HG03432 (cell line): Measurements from ENCODE around the gene ADAM12.

Source experiments
- ATAC-seq: cut with Tn5 transposase; IDR thresholded peaks from one replicate; pipeline ENCODE4 v1.9.1; 2021; ENCODE audit warnings: mild to moderate bottlenecking, moderate library complexity; ENCODE audit not compliant: unreplicated experiment

ADAM12 gene

DNA sequence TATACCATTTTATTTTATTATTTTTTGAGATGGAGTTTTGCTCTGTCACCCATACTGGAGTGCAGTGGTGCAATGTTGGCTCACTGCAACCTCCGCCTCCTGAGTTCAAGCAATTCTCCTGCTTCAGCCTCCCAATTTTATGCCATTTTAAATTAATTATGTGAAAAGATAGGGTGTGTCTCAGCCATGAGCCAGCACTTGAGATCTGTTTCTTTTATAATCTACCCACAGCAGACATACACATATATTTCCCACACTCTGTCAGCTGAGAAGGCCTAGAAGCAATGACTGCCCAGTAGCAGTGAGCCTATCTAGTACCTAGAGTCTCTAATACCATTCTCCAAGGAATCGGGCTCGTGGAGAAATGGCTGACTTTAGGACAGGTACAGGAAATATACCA is 70.5 kb downstream of the ADAM12 start:
- ATAC-seq, result no peak

DNA sequence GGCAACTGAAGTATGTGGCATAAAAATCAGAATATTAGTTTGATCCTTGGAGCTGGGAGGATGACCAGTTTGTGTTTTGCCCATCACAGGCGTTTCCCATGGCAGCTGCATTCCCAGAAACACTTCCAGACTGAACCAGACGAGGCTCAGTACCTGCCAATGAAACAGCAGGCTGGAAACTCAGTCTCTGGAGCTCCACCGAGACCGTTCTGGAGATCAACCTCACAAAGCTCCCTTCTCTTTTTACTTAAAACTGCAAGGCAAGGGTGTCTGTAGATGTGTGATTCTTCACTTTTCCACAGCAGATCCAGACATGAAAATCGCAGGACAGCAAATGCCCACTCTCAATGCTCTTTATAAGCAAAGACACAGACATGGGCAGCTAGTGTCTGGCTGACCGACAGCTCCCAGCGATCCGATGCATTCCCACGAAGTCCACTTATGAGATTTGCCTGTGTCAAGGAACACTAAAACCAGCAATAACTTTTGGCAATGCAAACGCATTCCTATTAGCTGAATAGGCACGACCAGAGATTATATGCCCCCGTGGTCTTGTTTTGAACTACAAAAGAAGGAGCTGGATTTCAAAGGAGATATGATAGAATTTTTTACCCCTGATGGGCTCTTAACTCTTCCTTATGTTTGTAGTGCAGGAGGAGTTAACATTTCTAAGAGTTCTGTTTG is 72.6 kb downstream of the ADAM12 start:
- ATAC-seq, result no peak

DNA sequence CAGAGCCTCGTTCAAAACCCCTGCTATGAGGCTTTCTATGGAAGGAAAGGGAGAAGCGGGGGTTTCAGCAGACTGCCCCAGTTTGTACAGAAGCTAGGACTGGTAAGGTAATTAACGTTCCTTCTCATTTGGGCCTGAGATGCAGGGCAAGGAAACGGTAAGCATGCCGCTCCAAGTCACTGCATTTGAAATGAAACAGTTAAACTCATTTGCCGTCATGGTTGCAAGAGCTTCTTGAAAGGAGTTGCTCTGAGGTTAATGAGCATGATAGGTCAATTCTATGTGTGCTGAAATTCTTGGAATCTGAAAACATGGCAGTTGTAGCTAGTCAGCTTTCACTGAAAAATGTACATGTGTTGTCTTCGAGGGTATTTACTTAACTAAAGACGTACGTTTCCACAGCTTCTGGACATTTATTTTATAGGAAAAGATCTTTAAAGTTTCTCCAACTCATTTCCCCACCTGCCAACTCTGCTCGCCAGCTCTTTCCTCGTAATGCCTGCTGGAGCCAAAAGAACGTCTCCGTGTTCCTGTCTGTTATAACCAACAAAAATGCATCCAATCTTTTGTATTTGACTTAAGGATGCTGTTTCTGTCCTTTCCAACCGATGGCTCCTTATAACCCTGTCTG is 73.3 kb downstream of the ADAM12 start:
- ATAC-seq, result no peak

DNA sequence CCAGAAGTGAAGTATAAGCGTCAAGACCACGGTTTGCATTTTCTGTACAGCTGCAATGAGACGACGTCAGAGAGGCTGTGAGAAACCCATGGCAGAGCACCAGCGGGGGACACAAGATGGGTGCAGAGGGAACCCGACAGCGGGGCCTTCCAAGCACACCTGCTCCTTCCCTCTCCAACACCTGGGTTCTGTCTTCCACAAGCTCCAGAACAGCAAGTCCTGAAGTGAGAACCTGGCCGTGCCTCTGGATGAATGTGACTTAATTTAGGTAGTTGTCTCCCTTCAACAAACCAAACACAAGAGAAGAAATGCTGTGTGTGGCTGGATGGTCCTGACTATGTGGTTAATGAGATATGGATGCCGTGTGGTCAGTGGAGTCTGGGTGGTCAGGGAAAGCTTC is 76.1 kb downstream of the ADAM12 start:
- no peak for ATAC-seq

DNA sequence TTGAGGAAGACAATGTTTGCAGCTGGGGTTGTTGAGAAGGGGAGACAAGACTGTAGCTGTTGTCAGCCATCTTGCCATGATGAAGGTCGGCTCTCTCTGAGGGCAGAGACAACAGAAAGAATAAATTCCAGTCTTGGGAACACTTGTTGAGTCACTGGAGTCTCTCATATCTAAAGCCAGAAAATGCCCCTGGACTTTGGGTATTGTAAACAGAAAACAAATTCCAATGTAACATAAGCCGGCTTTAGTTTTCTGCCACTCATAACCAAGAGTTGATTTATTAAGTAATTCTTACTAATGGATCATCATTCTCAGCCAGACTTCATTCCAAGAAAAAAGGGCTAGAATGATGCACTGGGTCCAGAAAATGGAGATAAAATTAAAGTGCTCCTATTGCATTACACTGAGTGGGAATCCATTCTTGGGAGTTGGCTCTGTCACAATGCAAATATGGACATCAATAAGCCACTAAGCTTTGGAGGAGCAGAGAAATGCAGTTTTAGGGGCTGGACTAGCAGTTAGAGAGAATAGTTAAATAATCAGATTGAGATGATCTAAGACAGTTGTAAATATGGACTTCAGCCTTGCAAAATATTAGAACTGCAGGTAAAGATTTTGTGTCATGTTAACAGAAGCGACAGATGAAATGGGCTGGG is 78.9 kb downstream of the ADAM12 start:
- ATAC-seq, result no peak

DNA sequence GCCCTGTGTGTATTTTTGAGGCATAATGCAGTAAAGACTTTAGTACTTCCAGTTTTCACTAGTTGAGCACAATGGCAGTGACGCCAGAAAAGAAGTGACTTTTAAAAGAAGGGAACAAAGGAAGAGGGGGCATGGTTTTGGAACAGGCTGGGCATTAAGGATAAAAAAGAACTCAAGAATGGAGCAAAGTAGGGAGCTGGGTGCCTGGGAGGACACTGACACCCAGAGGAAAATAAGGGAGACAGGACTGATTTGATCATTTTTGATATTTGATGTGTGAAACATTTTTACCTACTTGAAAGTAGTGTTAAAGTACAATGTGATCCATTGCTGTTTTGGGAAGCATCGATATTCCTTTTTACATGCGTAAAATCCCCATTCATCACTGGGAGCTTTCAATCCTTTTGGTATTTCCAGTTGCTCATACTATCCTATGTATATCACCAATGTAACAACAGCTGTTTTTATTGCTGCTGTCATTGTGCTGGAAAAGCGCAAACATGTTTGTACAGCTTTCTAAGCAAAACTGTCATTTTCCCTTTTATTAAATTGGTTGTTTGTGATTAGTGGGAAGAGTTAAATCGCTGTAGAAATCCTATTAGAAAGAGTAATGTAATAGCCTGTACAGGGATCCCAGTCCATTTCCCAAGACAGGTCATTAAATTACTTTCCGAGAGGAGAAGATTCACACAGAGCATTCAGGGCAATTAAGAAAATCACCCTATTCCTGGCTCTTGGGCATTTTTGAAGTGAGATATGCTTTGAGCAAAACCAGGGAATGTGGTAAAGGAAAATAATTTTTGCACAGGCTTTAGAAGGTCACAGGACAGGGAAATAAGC is 85.2 kb downstream of the ADAM12 start:
- ATAC-seq, result no peak

DNA sequence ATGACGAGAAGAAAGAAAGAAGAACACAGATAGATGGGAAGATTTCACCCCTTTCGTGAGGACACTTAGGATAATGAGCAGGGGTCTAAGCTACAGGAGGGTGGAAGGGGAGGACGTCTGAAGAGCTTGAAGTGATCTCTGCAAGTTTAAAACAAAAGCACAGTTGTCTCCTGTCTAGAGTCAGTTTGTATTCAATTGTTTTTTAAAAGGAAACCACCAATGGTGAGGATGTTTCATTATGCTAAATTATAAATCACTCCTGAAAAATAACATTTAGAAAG is 85.9 kb downstream of the ADAM12 start:
- no peak for ATAC-seq

DNA sequence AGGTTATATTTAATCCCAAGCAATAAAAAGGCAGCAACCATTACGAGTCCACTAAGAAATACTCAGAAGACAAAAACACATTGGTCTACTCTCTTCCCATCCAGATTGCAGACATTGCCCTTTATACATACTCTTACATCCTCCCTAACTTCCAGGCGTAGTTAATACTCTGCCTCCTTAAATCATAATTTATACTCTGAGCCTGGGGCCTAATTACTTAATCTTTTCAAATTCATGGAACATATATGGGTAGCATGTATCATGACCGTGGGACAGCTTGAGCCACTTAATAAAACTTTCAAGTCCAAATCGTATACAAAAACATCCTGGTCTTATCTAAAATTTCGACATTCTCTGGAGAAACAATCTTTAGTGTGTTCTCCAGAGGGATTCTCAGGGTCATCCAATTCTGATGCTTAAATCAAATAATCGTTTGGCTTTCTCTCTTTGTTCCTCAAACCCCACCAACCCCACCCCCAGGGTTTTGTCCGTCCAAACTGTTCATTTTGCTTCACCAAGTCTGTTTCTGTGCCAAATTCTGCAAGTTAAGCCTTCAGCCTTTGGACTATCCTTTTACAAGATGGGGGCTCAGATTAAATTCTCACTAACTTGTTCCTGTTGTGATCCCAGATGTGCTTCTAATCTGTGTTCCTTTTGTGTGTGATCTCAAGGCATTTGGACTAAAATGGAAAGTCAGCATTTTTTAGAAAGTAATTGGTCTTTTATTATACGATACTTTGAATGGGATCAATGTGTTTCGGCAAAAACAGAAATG is 86.4 kb downstream of the ADAM12 start:
- no peak for ATAC-seq

DNA sequence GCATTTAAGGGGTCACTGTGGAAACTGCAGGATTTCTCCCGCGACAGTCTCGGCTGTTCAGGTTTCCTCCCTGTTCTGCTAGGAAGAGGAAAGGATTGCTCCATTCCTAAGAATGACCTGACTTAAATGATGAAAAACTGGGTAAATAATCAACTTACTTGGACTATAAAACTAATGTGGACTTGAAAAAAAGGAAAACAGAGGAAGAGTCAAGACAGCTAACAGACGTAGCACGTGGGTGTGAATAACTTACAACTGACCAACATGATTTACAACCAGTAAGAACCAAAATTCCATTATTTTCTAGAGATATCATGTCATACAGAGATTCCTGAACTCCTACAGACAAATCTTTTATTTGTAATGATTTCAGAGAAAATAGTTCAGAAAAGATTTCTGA is 93.8 kb downstream of the ADAM12 start:
- ATAC-seq, result no peak

DNA sequence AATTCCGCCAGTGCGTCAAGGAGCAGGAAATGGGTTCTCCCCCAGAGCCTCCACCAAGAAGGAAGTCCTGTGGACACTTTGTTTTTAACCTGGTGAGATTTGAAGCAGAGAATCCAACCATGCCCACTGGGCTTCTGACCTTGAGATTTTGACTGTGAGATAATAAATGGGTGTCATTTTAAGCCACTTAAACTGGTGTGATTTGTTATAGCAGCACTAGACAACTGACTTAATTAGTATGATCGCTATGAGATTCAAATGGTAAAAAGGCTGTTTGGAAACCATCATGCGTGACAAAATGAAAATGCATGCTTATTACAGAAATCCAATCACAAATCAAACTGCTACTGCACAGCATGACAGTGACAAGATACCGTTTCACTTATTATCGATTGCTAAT is 98.0 kb downstream of the ADAM12 start:
- ATAC-seq, result no peak

DNA sequence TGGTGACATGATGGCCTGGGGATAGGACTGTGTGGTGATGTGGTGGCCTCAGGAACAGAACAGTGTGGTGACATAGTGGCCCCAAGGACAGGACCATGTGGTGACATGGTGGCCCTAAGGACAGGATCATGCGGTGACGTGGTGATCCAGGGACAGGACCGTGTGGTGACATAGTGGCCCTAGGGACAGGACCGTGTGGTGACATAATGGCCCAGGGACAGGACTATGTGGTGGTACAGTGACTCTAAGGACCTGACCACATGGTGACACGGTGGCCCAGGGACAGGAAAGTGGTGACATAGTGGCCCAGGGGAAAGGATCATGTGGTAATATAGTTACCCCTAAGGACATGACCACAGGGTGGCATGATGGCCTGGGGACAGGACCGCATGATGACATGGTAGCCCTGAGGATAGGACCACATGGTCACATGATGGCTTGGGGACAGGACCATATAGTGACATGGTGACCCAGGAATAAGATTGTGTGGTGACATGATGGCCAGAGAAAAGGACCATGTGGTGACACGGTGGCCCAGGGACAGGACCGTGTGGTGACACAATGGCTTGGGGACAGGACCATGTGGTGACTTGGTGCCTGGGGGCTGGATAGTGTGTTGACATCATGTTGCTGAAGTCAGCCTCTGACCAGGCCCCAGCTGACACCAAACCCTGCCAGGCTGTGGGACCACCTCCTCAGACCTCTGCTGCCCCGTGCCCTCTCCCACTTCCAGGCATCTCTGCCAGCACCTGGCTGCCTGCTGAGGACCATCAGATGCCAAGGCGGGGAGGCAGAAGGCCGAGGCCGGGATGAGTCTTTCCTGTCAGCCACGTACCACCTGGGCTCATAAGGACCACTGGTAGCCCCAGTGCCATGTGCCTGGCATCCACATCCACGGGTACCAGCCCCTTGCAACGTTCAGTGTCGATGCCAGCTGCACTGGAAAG is 99.5 kb downstream of the ADAM12 start:
- ATAC-seq, result no peak

DNA sequence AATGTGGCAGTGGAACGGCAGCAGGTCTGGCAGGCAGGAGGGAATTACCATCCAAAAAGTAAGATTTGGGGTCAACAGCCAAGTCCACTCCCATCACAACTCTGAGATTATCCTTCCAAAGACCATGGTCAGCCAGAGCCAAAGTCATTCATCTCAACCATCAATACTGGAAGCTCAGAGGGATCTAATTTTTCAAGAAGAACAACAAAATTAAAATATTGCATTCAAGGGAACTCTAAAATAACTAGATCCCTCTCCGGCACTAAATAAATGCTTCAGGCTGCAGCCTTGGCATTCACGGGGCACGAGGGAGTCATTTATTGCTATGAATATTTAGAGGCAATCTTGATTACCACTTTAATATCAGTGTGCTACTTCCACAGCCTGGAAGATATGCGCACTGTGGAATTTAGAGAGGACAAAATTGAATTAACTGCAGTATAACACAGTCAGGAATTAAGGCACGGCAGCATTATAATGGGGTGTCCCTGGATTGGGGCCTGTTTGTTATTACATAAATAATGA is 102.0 kb downstream of the ADAM12 start:
- ATAC-seq, result no peak

DNA sequence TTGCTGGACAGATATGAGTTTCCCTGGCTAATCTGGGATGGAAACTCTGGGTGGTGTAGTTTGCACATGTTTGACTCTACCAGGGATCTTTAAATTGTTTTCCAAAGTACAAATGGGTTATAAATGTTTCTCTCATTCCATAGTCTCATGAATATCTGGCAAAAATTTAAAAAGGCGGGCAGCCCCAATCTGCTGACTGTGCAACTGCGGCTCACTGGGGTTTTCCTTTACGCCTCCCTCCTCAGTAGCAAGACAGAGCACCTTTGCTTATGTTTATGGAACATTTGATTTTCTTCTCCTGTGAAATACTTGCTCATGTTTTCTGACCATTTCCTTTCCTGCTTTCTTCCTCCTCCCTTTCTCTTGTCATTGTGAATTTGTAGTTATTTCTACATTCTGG is 105.0 kb downstream of the ADAM12 start:
- no peak for ATAC-seq

DNA sequence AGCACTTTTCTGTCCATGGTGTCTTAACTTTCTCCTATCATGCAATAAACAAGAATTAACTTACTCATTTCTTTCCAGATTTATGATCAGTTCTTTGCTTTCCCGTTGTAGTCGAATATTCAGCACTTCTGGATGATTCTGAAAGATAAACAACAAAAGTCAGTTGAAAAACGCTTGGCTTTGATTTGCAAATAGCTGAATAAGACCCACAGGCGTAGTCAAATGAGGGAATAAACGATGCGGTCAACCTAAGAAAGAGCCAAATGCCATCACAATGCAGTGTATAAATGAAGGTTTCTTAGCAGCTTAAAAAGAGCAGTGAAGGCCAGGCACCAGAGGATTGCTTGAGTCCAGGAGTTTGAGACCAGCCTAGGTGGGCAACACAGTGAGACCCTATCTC is 109.4 kb downstream of the ADAM12 start:
- no peak for ATAC-seq

DNA sequence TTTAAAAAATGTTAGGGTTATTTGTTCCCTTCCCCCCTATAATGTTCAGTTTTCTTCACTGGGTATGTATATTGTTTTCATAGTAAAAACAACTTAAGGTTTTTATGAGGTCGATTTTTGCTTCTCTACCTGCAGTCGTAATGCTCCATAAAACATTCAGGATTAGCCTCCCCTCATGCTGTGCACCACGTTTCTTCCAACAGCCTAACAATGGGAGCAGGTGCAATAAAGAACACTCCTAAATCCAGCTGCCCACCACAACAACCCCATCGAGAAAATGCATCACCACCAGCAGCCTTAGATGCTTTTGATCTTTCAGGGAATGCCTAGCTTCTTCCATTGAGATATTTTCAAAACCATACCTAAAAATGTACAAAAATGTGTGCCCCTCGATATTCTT is 111.1 kb downstream of the ADAM12 start:
- no peak for ATAC-seq

DNA sequence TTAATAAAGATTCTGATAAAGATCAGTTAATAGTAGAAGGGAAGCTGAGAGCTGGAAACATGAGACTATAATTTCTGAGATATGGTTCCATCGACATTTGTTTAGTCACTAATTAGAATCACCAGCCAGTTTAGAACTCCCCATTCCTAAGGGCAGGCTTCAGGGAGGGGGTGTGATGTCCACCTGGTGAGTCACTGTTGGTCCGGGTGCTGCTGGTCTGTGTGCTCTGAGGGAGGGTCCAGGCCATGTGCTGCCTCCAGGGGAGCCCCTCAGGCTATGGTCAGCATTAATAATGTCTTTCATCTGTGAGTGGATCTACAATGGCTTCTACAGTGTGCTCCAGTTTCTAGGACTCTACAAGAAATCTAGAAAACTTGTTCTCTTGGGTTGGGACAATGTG is 115.8 kb downstream of the ADAM12 start:
- ATAC-seq, result no peak

DNA sequence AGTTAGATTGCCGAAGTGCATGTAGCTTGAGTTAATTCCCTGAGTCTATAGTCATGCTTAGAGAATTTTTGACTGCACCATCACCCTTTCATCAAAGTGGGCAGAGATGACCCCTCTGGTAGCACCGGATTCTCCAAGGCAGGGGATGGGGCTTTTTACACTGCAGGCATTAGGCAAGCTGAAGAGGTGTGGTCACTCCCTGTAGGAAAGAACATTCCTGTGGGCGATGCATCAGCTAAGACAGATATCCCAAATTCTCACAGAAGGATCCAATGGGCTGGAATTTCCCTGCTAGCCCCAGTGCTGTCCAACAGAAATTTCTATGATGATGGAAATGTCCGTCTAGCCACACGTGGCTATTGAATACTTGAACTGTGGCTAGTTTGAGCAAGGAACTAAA is 118.2 kb downstream of the ADAM12 start:
- no peak for ATAC-seq

DNA sequence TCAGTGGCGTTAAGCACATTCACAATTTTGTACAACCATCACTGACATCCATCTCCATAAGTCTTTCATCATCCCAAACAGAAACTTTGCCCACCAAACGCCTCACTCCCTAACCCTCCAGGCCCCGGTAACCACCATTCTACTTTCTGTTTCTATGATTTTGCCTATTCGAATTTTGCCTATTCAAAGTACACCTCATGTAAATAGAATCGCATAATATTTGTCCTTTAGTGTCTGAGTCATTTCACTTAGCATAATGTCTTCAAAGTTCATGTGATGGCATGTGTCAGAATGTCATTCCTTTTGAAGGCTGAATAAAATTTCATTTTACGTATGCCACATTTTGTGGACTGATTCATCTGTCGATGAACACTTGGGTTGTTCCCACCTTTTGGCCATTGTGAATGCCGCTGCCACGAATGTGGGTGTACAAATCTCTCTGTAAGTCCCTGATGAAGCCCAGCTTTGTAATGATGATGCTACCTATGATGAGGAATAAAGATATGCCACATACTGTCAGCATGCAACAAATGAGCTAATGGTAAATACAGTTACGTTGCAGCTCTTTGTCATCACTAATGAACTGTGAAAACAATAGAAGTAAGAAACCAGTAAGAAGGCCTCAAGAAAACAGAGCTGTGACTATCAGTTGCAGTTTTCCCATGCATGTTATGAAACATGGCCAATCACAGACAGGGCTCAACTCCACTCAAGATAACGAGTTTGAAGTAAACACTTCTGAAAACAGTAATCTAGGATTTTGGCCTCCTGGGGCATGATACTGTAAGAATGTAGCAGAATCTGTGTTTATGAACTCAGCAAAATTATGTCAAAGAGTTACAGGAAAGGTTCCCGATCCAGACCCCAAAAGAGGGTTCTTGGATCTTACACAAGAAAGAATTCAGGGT is 120.0 kb downstream of the ADAM12 start:
- ATAC-seq, result no peak
